GM21737 (cell line): ENCODE results near the gene ZFP36.

Source experiments
- ATAC-seq: cut with Tn5 transposase; IDR thresholded peaks from one replicate; pipeline ENCODE4 v1.9.1; 2021; ENCODE audit warnings: mild to moderate bottlenecking, moderate library complexity; ENCODE audit not compliant: unreplicated experiment

The ZFP36 gene

GRCh38 chr19:39403331-39404312 lies 3.0 kb upstream of the ZFP36 start:
- ATAC-seq, result no peak

- ATAC-seq, result no peak
Measured at GRCh38 chr19:39405261-39405957, 1.2 kb upstream of the ZFP36 start.

GRCh38 chr19:39405958-39406655 lies 540 bp upstream of the ZFP36 start:
- ATAC-seq, result no peak

- no peak for ATAC-seq
Measured at GRCh38 chr19:39407410-39407659, 688 bp downstream of the ZFP36 start.

GRCh38 chr19:39407660-39408391 lies 1.2 kb downstream of the ZFP36 start:
- ATAC-seq, result no peak

- ATAC-seq, result no peak
Measured at GRCh38 chr19:39408392-39409207, 2.0 kb downstream of the ZFP36 start.

GRCh38 chr19:39409208-39410016 lies 2.8 kb downstream of the ZFP36 start:
- ATAC-seq, result no peak

- no peak for ATAC-seq
Measured at GRCh38 chr19:39410017-39410830, 3.6 kb downstream of the ZFP36 start.

- ATAC-seq, result no peak
Measured at GRCh38 chr19:39410831-39411080, 4.1 kb downstream of the ZFP36 start.

- ATAC-seq, result no peak
Measured at GRCh38 chr19:39411081-39411831, 4.6 kb downstream of the ZFP36 start.

GRCh38 chr19:39411832-39412099 lies 5.1 kb downstream of the ZFP36 start:
- ATAC-seq, result peak; percentile 20

- ATAC-seq, result peak; percentile 41
Measured at GRCh38 chr19:39412100-39412866, 5.6 kb downstream of the ZFP36 start, which contains the start of gene PLEKHG2. PLEKHG2 (plus strand) TSS chr19:39412669; CDS start chr19:39414087, 1,418 bp downstream.

GRCh38 chr19:39412867-39413271 lies 6.2 kb downstream of the ZFP36 start:
- ATAC-seq, result no peak

- no peak for ATAC-seq
Measured at GRCh38 chr19:39413272-39413910, 6.7 kb downstream of the ZFP36 start.

GRCh38 chr19:39413911-39414608 lies 7.4 kb downstream of the ZFP36 start:
- no peak for ATAC-seq
